Activated T-helper 2 cell treated with anti-CD3 and anti-CD28 coated beads, Interferon-gamma antibody, Interleukin-2, Interleukin-4, amounts not matched to agents 10 μg/mL and 5 μg/mL and 100 μg/mL, durations not matched to agents 14 hours and 24 hours and 36 hours (primary cell): Measurements from ENCODE around the gene CABP4. TPM values are rescaled to one million over a fixed set of nuclear protein-coding genes. Genes with fewer than 3 reads are reported as not detected.

Source experiments
- DNase-seq: peaks from one replicate; pipeline ENCODE4 v3.0.0; 2021; ENCODE audit warnings: low spot score
- H3K27ac Mint-ChIP-seq: one replicate; pipeline ENCODE4 v1.8.0; 2021; ENCODE audit warnings: mixed read lengths
- H3K27me3 Mint-ChIP-seq: one replicate; pipeline ENCODE4 v1.8.0; 2021; ENCODE audit warnings: low read depth, mixed read lengths
- H3K36me3 Mint-ChIP-seq: one replicate; pipeline ENCODE4 v1.8.0; 2021; ENCODE audit warnings: low read depth, mixed read lengths
- H3K4me1 Mint-ChIP-seq: one replicate; pipeline ENCODE4 v1.8.0; 2021; ENCODE audit warnings: low read depth, mixed read lengths
- H3K4me3 Mint-ChIP-seq: one replicate; pipeline ENCODE4 v1.8.0; 2021; ENCODE audit warnings: low read depth, mild to moderate bottlenecking, moderate library complexity, mixed read lengths
- H3K9me3 Mint-ChIP-seq: one replicate; pipeline ENCODE4 v1.8.0; 2021; ENCODE audit warnings: mixed read lengths
- intact Hi-C: fragments of 100-400 bp; cut with micrococcal nuclease; formaldehyde crosslinking; loops from one replicate; pipeline ENCODE4 v1.15.1; 2023
- total RNA-seq: library from RNA; stranded (reverse); gene quantifications from 2 replicates; pipeline ENCODE4 v1.2.3, GENCODE V29; 2022

Gene CABP4
- total RNA-seq, 1 donor from 2014 or later, result 0.73 TPM

DNA sequence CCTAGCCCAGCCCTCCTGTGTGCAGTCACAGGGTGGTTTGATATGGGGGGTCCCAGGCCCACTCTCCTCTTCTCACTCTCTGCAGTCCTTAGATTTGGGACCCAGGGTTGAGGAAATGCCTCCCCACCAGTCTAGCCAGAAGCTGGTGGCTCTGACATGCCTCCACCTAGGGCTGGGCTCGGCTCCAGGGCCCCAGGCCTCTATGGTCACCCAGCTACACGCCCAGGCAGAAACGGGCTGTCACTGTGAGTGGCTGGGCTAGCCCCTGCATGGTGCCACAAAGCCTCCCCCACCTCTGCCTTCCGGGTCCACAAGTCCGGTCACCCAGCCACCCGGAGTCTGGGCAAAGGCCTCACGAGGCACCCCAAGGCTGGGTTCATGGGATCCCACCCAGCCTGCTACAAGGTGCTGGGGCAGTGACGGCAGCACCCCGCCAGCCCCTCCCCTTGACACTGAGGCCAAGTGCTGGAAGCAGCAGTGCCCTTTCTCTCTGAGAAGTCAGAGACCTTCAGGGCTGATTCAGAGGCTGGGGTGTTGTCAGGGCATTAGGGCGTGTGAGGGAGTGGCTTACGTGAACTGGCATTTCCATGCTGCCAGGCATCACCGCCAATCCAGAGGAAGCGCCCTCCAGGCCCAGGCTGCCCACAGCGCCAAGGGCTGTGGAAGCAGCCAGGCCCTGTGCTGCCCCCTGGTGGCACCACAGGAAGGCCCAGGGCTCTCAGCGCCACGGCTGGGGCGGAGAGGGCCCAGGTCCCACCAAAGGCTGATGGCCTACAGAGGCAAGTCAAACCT, 50.6 kb downstream of the CABP4 start:
- peaks cover 43% of the 10 kb centered on the region for H3K36me3 Mint-ChIP-seq
- peak; percentile 81 for DNase-seq
- peak overlapping the region; percentile 98 for H3K27ac Mint-ChIP-seq
- intact Hi-C loops, result loop anchor here (1.0 to 5.0 kb wide), 9 partner anchors 22 to 234 kb away; partner anchors contain the start of genes ANKRD13D, PPP1CA and TMEM134
- no peaks in the 10 kb centered on the region for H3K9me3 Mint-ChIP-seq
- H3K4me3 Mint-ChIP-seq, result peak overlapping the region; percentile 92
- peaks cover 32% of the 10 kb centered on the region for H3K4me1 Mint-ChIP-seq
- peaks cover 5% of the 10 kb centered on the region for H3K27me3 Mint-ChIP-seq

DNA sequence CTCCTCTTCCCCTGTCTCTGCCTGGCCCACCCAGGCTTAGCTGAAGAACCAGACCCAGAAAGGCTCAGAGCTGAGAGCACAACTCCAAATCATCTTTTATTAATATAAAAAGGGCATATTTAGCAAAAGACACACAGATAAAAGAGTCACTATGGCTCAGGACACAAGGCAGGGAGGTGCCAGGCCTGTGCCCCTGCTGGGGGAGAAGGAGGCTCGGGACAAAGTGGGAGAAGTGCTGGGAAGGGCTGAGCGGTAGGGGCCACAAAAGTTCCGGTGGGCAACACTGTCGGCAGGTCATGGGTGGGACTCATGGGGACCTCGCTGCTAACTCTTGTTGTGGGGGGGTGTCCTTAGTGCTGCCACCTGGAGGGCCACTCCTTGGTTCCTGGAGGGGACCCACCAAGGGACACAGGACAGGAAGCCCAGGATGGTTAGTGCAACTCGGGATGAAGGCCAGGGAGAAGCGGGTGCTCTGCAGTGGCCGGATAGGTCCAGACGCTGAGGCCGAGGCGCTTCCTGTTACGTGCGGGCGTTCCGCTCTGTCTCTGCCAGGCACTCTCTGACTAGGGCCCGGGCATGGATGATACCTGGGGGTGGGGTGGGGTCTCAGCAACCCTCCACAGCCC, 51.4 kb downstream of the CABP4 start:
- H3K27ac Mint-ChIP-seq, result peak overlapping the region; percentile 98
- intact Hi-C loops, result loop anchor here (1.0 to 5.0 kb wide), 9 partner anchors 22 to 234 kb away; partner anchors contain the start of genes ANKRD13D, PPP1CA and TMEM134
- peaks cover 11% of the 10 kb centered on the region for H3K27me3 Mint-ChIP-seq
- H3K4me3 Mint-ChIP-seq, result peak overlapping the region; percentile 92
- no peaks in the 10 kb centered on the region for H3K9me3 Mint-ChIP-seq
- no peak for DNase-seq
- H3K36me3 Mint-ChIP-seq, result peaks cover 36% of the 10 kb centered on the region
- H3K4me1 Mint-ChIP-seq, result peaks cover 26% of the 10 kb centered on the region

DNA sequence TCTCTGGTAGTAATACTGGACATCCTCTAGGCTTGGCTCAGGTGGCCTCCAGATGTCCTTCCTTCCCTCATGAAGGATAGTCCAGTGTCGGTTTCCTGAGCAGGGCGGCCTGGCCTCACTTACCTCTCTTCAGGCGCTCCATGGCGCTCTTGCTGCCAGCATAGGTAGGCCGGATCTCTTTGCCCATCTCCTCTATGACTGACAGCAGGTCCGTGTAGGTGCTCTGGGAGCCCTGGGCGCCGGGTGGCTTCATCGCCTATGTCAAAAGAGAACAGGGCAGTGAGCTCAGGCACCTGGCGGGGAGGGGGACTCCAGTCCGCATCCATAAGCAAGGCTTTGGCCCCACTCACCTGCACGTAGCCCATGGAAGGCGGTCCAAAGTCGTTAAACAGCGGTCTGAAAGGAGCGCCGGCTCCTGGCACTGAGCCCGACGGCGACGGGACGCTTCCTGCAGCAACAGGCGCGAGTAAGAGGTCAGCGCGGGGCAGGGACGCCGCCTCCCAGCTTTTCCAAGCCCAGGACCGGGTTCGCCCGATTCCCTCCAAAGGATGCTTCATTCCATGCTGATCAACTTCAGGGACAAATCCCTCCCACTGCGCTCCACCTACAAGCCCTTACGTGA, 52.2 kb downstream of the CABP4 start:
- intact Hi-C loops, result loop anchor here (5.0 kb wide), 4 partner anchors 85 to 235 kb away; partner anchors contain the start of gene ANKRD13D
- DNase-seq, result no peak
- H3K27ac Mint-ChIP-seq, result peak overlapping the region; percentile 78
- H3K9me3 Mint-ChIP-seq, result no peaks in the 10 kb centered on the region
- peaks cover 11% of the 10 kb centered on the region for H3K27me3 Mint-ChIP-seq
- H3K4me3 Mint-ChIP-seq, result peak overlapping the region; percentile 92
- peaks cover 33% of the 10 kb centered on the region for H3K36me3 Mint-ChIP-seq
- peaks cover 26% of the 10 kb centered on the region for H3K4me1 Mint-ChIP-seq

DNA sequence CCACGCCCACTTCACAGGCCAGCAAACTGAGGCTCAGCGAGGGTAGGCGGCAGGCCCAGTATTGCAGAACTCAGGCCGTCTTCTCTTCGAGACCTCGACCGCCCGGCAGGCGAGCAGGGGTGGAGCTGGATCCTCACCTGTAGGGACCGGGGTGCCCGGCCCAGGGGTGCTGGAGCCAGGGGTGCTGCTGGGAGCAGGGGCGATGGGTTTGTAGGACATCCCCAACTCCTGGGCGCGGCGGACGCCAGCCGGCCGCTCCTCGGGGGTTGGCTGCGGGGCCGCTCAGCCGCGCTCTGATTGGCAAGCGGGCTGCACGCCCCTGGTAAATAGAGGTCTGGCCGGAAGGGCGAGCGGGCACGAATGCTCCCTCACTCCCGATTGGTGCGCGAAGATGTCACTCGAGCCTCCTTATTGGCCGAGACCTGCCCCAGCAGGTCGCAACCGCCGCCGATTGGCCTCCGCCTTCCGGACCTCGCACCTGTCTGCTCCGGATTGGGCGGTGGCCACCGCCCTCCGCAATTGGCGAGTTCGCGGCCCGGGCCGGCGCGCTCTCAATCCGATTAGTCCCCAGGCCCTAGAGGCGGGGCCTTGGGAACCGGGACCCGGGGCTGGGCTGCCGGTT, 52.8 kb downstream of the CABP4 start, which contains the start of gene CDK2AP2:
CDK2AP2 (minus strand) TSS at position 299 of the 622 bp plus-strand sequence; CDS start at position 219, 80 bp downstream.
- Mint-ChIP-seq H3K27me3 (peaks cover 11% of the 10 kb centered on the region), H3K9me3 (no peaks in the 10 kb centered on the region), H3K27ac (peak within 1 kb of the TSS; percentile 78), H3K4me3 (peak within 1 kb of the TSS; percentile 92), H3K4me1 (peaks cover 24% of the 10 kb centered on the region), H3K36me3 (peaks cover 29% of the 10 kb centered on the region)
- peak; percentile 97 for DNase-seq
- intact Hi-C loops, result loop anchor here (1.0 to 5.0 kb wide), 7 partner anchors 44 to 236 kb away; partner anchors contain the start of genes ANKRD13D, GSTP1 and POLD4

DNA sequence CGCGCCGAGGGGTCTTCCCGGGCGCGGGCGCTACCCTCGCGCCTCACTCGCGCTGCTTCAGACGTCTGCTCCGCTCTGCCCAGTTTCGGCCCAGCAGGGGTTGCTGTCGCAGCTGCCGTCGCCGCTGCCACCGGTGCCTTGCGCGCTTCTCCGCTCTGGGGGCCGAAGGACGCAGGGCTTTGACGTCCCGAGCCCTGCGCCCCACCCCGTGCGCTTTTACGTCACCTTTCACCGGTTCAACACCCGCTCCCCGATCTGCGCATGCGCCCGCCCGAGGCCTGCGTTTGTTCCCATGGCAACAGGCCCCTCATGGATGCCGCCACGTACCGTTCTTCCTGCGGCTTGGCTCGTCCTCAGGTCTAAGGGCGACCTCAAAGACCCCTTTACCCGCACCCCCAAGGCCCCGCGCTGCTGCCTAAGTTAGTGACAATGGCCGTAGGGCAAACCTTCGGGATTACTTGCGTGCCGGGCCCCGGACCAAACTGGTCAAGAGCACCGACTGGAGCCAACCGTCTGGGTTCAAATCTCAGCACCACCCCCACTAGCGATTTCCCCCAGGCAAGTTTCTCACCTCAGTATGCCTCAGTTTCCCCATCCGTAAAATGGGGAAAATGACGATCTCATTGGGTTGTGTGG, 53.5 kb downstream of the CABP4 start:
- Mint-ChIP-seq H3K27me3 (peaks cover 13% of the 10 kb centered on the region), H3K27ac (peak overlapping the region; percentile 69), H3K9me3 (no peaks in the 10 kb centered on the region), H3K4me3 (peak overlapping the region; percentile 92), H3K36me3 (peaks cover 22% of the 10 kb centered on the region), H3K4me1 (peaks cover 23% of the 10 kb centered on the region)
- DNase-seq, result peak; percentile 97
- intact Hi-C loops, result loop anchor here (1.0 to 5.0 kb wide), 7 partner anchors 44 to 236 kb away; partner anchors contain the start of genes ANKRD13D, GSTP1 and POLD4

DNA sequence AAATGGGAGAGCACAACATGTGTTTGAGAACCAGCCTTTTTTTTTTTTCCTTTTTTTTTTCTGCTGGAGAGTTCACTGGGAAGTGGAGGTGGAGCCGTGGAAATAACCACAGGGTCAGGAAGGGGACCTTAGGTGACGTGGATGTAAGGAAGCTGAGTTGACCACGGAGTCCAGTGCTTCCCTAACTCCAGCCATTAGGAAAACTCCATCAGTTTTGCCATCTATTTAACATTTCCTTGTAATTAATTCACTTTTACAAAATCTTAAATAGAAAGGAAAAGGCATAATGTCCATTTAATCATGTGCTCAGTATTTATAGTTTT, 54.8 kb downstream of the CABP4 start:
- H3K36me3 Mint-ChIP-seq, result peaks cover 17% of the 10 kb centered on the region
- intact Hi-C loops, result no loop called here
- no peak overlapping the region for H3K27ac Mint-ChIP-seq
- no peaks in the 10 kb centered on the region for H3K9me3 Mint-ChIP-seq
- peaks cover 20% of the 10 kb centered on the region for H3K27me3 Mint-ChIP-seq
- peak overlapping the region; percentile 92 for H3K4me3 Mint-ChIP-seq
- no peak for DNase-seq
- H3K4me1 Mint-ChIP-seq, result peaks cover 23% of the 10 kb centered on the region

Other genes starting within 250 kb of the CABP4 start
- 282 and 287 TPM in 2 replicates for gene GRK2, start 188.9 kb upstream of the CABP4 start, total RNA-seq
- gene ANKRD13D, start 166.1 kb upstream of the CABP4 start, total RNA-seq, result 119 and 135 TPM in 2 replicates
- gene SSH3, start 151.8 kb upstream of the CABP4 start, total RNA-seq, result 12.1 and 16.2 TPM in 2 replicates
- gene POLD4, start 101.8 kb upstream of the CABP4 start, total RNA-seq, result 41.1 and 50.1 TPM in 2 replicates
- gene CLCF1, start 81.8 kb upstream of the CABP4 start, total RNA-seq, result 2.9 and 3.0 TPM in 2 replicates
- 32.1 and 34.1 TPM in 2 replicates for gene RAD9A, start 63.4 kb upstream of the CABP4 start, total RNA-seq
- 250 and 262 TPM in 2 replicates for gene PPP1CA, start 53.5 kb upstream of the CABP4 start, total RNA-seq
- 112 and 118 TPM in 2 replicates for gene TBC1D10C, start 51.3 kb upstream of the CABP4 start, total RNA-seq
- gene CARNS1, start 39.7 kb upstream of the CABP4 start, total RNA-seq, result 0.51 and 0.68 TPM in 2 replicates
- gene RPS6KB2, start 26.9 kb upstream of the CABP4 start, total RNA-seq, result 67.6 and 70.2 TPM in 2 replicates
- 89.8 and 94.4 TPM in 2 replicates for gene PTPRCAP, start 17.7 kb upstream of the CABP4 start, total RNA-seq
- 177 and 186 TPM in 2 replicates for gene CORO1B, start 11.9 kb upstream of the CABP4 start, total RNA-seq
- gene GPR152, start 2.6 kb upstream of the CABP4 start, total RNA-seq, result not detected in 2 replicates
- 58.5 and 62.0 TPM in 2 replicates for gene TMEM134, start 13.9 kb downstream of the CABP4 start, total RNA-seq
- gene AIP, start 27.7 kb downstream of the CABP4 start, total RNA-seq, result 190 and 191 TPM in 2 replicates
- 118 and 120 TPM in 2 replicates for gene PITPNM1, start 50.0 kb downstream of the CABP4 start, total RNA-seq
- gene CDK2AP2, start 52.8 kb downstream of the CABP4 start, total RNA-seq, result 117 and 119 TPM in 2 replicates
- not detected in 2 replicates for gene CABP2, start 68.1 kb downstream of the CABP4 start, total RNA-seq
- 339 and 344 TPM in 2 replicates for gene GSTP1, start 128.5 kb downstream of the CABP4 start, total RNA-seq
- 237 and 242 TPM in 2 replicates for gene NDUFV1, start 151.6 kb downstream of the CABP4 start, total RNA-seq
- gene NUDT8, start 174.6 kb downstream of the CABP4 start, total RNA-seq, result 22.2 and 27.9 TPM in 2 replicates
- gene TBX10, start 184.4 kb downstream of the CABP4 start, total RNA-seq, result not detected in 2 replicates
- 0.14 TPM in 2 replicates for gene ACY3, start 195.4 kb downstream of the CABP4 start, total RNA-seq
- gene ALDH3B2, start 219.3 kb downstream of the CABP4 start, total RNA-seq, result not detected in 2 replicates